Peyer's patch (tissue), 4 donors: ENCODE measurements around the gene CCDC134.

Experiments
- POLR2A ChIP-seq, 2 donors: fragments of 450-650 bp; IDR thresholded peaks; one replicate each; pipeline ENCODE4 v1.5.1; 2017; ENCODE audit warnings: antibody characterized with exemption in 2 of 2, mild to moderate bottlenecking in 2 of 2, moderate library complexity in 2 of 2
- TF ChIP-seq, protein P1 (sequence below), 6 experiments: fragments of 450-650 bp in 4 of 6; fragments of 200-600 bp in 2 of 6; sonication (generic) in 1 of 6; IDR thresholded peaks; one replicate each; pipeline ENCODE4 v1.5.1; 2017 to 2019; ENCODE audit warnings: antibody characterized with exemption in 6 of 6, mild to moderate bottlenecking in 3 of 6, moderate library complexity in 1 of 6

DNA sequence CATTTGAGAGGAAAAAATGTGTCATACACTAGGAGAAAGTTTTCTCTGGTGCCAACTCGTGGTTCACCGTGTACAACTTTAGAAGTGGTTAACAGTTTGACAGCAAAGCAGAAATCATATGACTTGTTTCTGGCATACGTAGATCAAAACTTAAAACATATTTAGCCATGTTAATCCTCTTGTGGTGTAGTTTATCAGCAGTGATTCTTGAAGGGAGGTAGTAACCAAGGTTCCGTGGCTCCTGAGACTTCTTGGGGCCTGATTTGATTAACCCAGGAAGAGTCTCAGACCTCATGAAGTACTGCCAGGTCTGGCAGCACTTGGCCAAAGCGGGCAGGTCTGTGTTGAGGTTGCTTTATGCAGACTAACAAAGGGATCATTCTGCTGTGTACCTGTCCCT lies 72.9 kb downstream of the CCDC134 start:
- TF ChIP-seq, protein P1, sequence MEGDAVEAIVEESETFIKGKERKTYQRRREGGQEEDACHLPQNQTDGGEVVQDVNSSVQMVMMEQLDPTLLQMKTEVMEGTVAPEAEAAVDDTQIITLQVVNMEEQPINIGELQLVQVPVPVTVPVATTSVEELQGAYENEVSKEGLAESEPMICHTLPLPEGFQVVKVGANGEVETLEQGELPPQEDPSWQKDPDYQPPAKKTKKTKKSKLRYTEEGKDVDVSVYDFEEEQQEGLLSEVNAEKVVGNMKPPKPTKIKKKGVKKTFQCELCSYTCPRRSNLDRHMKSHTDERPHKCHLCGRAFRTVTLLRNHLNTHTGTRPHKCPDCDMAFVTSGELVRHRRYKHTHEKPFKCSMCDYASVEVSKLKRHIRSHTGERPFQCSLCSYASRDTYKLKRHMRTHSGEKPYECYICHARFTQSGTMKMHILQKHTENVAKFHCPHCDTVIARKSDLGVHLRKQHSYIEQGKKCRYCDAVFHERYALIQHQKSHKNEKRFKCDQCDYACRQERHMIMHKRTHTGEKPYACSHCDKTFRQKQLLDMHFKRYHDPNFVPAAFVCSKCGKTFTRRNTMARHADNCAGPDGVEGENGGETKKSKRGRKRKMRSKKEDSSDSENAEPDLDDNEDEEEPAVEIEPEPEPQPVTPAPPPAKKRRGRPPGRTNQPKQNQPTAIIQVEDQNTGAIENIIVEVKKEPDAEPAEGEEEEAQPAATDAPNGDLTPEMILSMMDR (IDR thresholded peaks at IDR 0.05): no peak
- TF ChIP-seq POLR2A (IDR thresholded peaks at IDR 0.05): no peak
